ENCODE measurements around the gene HNRNPUL1. TPM values are rescaled to one million over a fixed set of nuclear protein-coding genes. Genes with fewer than 3 reads are reported as not detected.

Gene HNRNPUL1
- total and polyA plus RNA-seq, 9 of the 15 experiments (the other 6 are each of a cell fraction or from before 2014, with no cell fraction given): 7.3 to 211 (median 85.0) TPM

GRCh38 chr19:41350735-41351338, 86.7 kb downstream of the HNRNPUL1 start (continued):
- peak; percentile 77; the same call in 1 of the 2 replicates for TF ChIP-seq ZBTB2 (IDR thresholded peaks at IDR 0.05)
- TF ChIP-seq E2F1 (CRISPR knock-in tag; IDR thresholded peaks at IDR 0.05): 0 out of 2 replicates have a peak, but pooled peaks have one; percentile 72
- peak; percentile 56; the same call in 1 of the 2 replicates for TF ChIP-seq ARID2 (IDR thresholded peaks at IDR 0.05)
- TF ChIP-seq MLX (CRISPR knock-in tag; conservative IDR thresholded peaks at IDR 0.05): 0 out of 4 replicates have a peak, but pooled peaks of 1 of the 2 experiments have one; percentile 35
- TF ChIP-seq VEZF1 (CRISPR knock-in tag; IDR thresholded peaks at IDR 0.05): peak; percentile 49; the same call in 1 of the 2 replicates
- TF ChIP-seq ZNF253 (CRISPR knock-in tag; conservative IDR thresholded peaks at IDR 0.05): no peak
- TF ChIP-seq FOXP1 (CRISPR knock-in tag; IDR thresholded peaks at IDR 0.05): peak; percentile 70; the same call in 1 of the 2 replicates
- TF ChIP-seq EP400 (IDR thresholded peaks at IDR 0.05): peak; percentile 79; the same call in 1 of the 2 replicates
- TF ChIP-seq NFE2 (IDR thresholded peaks at IDR 0.05; ENCODE audit: low read depth): peak; percentile 50; the same call in 1 of the 2 replicates
- peak; percentile 47 for TF ChIP-seq MTA2 (IDR thresholded peaks at IDR 0.05; ENCODE audit: low read depth)
- TF ChIP-seq WHSC1 (IDR thresholded peaks at IDR 0.05; ENCODE audit: low read length): no peak
- peak; percentile 37; the same call in 1 of the 2 replicates for TF ChIP-seq NBN (IDR thresholded peaks at IDR 0.05; ENCODE audit: low read depth)
- no peak for TF ChIP-seq CBX8 (IDR thresholded peaks at IDR 0.05; ENCODE audit: borderline replicate concordance, extremely low read depth, low read depth, low read length, poor library complexity, severe bottlenecking)
- 0 out of 2 replicates have a peak, but pooled peaks have one; percentile 34 for TF ChIP-seq JUND (IDR thresholded peaks at IDR 0.05; ENCODE audit: borderline replicate concordance, low read depth, low read length)
- 0 out of 3 replicates have a peak, but pooled peaks have one; percentile 6 for TF ChIP-seq JUND (tag; IDR thresholded peaks at IDR 0.05; ENCODE audit: borderline replicate concordance, low read depth, low read length)
- peak in 1 of 2 experiments; percentile 68; a peak in 3 of 4 replicates for TF ChIP-seq RCOR1 (IDR thresholded peaks at IDR 0.05; ENCODE audit: borderline replicate concordance in 1 of 2, low read depth in 2 of 2, low read length in 2 of 2)
- TF ChIP-seq RBM39 (optimal IDR thresholded peaks at IDR 0.05; ENCODE audit: low read depth, low read length): peak; percentile 34
- TF ChIP-seq NEUROD1 (IDR thresholded peaks at IDR 0.05; ENCODE audit: borderline replicate concordance, low read depth, low read length, partially characterized antibody): peak; percentile 2
- TF ChIP-seq ZBTB5 (IDR thresholded peaks at IDR 0.05): 0 out of 2 replicates have a peak, but pooled peaks have one; percentile 21

Data from K562 (cell line).